A204.1 (cell line): ENCODE results near the gene LRBA.
A peak's percentile ranks its signal among the peaks of the same experiment; 100 is the strongest.
"Not testable (repeated sequence)": the region's sequence is repeated elsewhere in the genome, so short reads cannot be mapped to it uniquely, and the experiment has no call there.

Experiments
- FAIRE-seq: peaks from 2 replicates; lab custom pipeline; 2012; peaks lifted over from hg19 to GRCh38; lab: Jason Lieb, UNC

Gene LRBA

GRCh38 chr4:150562751-150563150, 452.3 kb downstream of the LRBA start:
- no peak for FAIRE-seq

- no peak for FAIRE-seq
Measured at GRCh38 chr4:150562250-150562649, 452.8 kb downstream of the LRBA start.

GRCh38 chr4:150561143-150561737, 453.8 kb downstream of the LRBA start:
- FAIRE-seq: peak; percentile 14

GRCh38 chr4:150557811-150558210, 457.3 kb downstream of the LRBA start:
- not testable (repeated sequence) for FAIRE-seq

- FAIRE-seq: no peak
Measured at GRCh38 chr4:150547154-150547838, 467.8 kb downstream of the LRBA start.

GRCh38 chr4:150546286-150546685, 468.8 kb downstream of the LRBA start:
- no peak for FAIRE-seq

- no peak for FAIRE-seq
Measured at GRCh38 chr4:150543042-150543441, 472.0 kb downstream of the LRBA start.

GRCh38 chr4:150541681-150542080, 473.4 kb downstream of the LRBA start:
- FAIRE-seq: no peak

GRCh38 chr4:150540959-150541360, 474.1 kb downstream of the LRBA start:
- no peak for FAIRE-seq

- no peak for FAIRE-seq
Measured at GRCh38 chr4:150540536-150540935, 474.5 kb downstream of the LRBA start.

GRCh38 chr4:150537911-150538310, 477.2 kb downstream of the LRBA start:
- FAIRE-seq: not testable (repeated sequence)

GRCh38 chr4:150534818-150535217, 480.3 kb downstream of the LRBA start:
- no peak for FAIRE-seq

GRCh38 chr4:150533673-150534072, 481.4 kb downstream of the LRBA start:
- FAIRE-seq: no peak

- no peak for FAIRE-seq
Measured at GRCh38 chr4:150525321-150525868, 489.7 kb downstream of the LRBA start.

- no peak for FAIRE-seq
Measured at GRCh38 chr4:150518559-150518958, 496.5 kb downstream of the LRBA start.

- no peak for FAIRE-seq
Measured at GRCh38 chr4:150515135-150515534, 499.9 kb downstream of the LRBA start.

GRCh38 chr4:150514709-150515108, 500.4 kb downstream of the LRBA start:
- no peak for FAIRE-seq

- no peak for FAIRE-seq
Measured at GRCh38 chr4:150510176-150510865, 504.8 kb downstream of the LRBA start.

GRCh38 chr4:150507656-150508055, 507.4 kb downstream of the LRBA start:
- not testable (repeated sequence) for FAIRE-seq

- FAIRE-seq: no peak
Measured at GRCh38 chr4:150501983-150502382, 513.1 kb downstream of the LRBA start.

GRCh38 chr4:150501009-150501727, 513.9 kb downstream of the LRBA start:
- no peak for FAIRE-seq

GRCh38 chr4:150497612-150498011, 517.5 kb downstream of the LRBA start:
- FAIRE-seq: no peak

GRCh38 chr4:150495550-150495949, 519.5 kb downstream of the LRBA start:
- no peak for FAIRE-seq
